Activated CD4-positive, CD25-positive, alpha-beta regulatory T cell treated with anti-CD3 and anti-CD28 coated beads, Interleukin-2, amount 50 U/mL, for 24 hours (primary cell): ENCODE data around the gene FAU.
"Not testable (repeated sequence)": the region's sequence is repeated elsewhere in the genome, so short reads cannot be mapped to it uniquely, and the experiment has no call there.

Experiments
- ATAC-seq, 2 donors: fragments of 150-1000 bp; cut with Tn5 transposase; one replicate each; pipeline ENCODE4 v1.10.0; 2021; ENCODE audit warnings: mild to moderate bottlenecking in 1 of 2, moderate library complexity in 1 of 2

The FAU gene

GRCh38 chr11:65119670-65119995 is 2.3 kb downstream of the FAU start:
- ATAC-seq: no peak

GRCh38 chr11:65118891-65119669 is 2.9 kb downstream of the FAU start:
- not testable (repeated sequence) for ATAC-seq

GRCh38 chr11:65118097-65118837 is 3.7 kb downstream of the FAU start:
- ATAC-seq: no peak

DNA sequence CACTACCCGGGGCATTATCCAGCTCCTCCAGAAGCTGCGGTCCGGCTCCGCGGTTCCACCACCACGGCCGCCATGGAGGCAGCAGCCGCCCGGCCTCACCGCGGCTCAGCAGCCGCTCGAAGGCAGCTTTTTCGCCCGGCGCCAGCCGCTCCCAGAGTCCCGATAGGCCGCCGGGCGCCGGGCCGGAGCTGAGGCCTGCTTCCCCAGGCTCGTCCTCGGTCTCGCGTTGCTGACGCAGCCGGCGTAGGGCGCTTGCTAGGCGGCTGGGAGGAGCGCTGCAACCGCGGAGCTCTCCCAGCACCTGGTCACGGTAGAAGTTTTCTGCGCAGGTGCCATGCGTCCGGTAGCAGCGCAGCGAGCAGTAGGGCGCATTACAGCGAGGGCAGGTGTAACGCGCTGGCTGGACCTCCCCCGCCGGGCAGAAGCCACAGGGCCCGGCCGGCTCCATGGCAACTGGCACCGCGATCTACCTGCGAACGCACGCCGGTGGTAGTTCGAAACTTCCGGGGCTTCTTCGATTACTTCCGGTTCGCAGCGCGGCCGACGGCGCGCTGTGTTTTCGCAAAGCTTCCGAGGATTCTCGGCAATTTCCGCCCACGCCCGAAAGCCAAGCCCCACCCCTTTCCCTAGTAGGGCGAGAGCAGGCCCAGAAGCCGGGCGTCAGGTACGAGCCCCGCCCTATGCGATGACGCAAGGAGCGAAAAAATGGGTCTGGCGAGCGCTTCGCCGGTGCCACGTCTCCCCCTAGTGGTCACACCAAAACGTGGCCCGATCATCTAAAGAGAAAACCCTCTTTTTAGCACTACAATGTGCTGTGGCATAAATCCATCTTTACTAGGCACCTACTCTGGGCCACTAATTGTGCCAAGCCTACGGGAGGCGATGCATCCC is 4.5 kb downstream of the FAU start, which contains the start of gene ZNHIT2:
TSS of gene ZNHIT2 (minus strand) at position 496 of the 891 bp plus-strand sequence. CDS start at position 448, 48 bp downstream.
- ATAC-seq: peak; percentile 61 to 62

GRCh38 chr11:65116370-65117205 is 5.3 kb downstream of the FAU start:
- peak; percentile 21 to 30 for ATAC-seq

GRCh38 chr11:65115361-65116082 is 6.4 kb downstream of the FAU start:
- ATAC-seq: no peak

- no peak for ATAC-seq
Observed at GRCh38 chr11:65114538-65115171, 7.3 kb downstream of the FAU start.

DNA sequence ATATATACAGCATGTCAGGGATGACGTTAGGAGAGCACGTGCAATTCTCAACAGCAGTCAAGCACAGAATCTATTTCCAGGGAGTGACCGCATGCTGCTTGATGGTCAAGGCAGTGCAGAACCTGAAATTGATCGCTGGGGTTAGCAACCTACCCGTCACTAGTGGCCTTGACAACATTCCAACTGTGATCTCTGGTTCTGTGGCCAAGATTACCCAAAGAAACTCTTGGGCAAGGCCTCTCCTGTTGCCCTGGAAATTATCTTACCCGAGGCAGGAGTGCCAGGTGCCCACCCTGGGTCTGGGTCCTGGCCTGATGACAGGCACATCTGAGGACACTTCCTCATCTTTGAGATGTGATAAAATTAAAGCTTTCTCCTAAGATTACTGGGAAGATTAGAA is 8.1 kb downstream of the FAU start:
- no peak for ATAC-seq

DNA sequence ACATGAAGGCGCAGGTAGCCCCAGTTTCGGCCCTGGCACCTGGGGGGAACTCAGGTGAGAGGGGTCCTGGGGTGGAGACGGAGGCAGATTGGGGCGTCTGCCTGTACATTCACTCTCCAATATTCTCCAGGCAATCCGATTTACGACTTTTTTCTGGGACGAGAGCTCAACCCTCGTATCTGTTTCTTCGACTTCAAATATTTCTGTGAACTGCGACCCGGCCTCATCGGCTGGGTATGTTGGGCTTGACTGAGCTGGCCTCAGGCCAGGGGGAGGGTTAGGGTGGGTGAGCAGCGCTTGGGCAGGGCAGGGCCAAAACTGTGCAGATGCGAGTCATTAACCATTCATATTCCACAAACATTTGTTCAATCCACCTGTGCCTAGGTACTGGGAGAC is 8.6 kb downstream of the FAU start:
- no peak for ATAC-seq

- ATAC-seq: peak; percentile 42 to 43
Observed at GRCh38 chr11:65112546-65113360, 9.2 kb downstream of the FAU start.

DNA sequence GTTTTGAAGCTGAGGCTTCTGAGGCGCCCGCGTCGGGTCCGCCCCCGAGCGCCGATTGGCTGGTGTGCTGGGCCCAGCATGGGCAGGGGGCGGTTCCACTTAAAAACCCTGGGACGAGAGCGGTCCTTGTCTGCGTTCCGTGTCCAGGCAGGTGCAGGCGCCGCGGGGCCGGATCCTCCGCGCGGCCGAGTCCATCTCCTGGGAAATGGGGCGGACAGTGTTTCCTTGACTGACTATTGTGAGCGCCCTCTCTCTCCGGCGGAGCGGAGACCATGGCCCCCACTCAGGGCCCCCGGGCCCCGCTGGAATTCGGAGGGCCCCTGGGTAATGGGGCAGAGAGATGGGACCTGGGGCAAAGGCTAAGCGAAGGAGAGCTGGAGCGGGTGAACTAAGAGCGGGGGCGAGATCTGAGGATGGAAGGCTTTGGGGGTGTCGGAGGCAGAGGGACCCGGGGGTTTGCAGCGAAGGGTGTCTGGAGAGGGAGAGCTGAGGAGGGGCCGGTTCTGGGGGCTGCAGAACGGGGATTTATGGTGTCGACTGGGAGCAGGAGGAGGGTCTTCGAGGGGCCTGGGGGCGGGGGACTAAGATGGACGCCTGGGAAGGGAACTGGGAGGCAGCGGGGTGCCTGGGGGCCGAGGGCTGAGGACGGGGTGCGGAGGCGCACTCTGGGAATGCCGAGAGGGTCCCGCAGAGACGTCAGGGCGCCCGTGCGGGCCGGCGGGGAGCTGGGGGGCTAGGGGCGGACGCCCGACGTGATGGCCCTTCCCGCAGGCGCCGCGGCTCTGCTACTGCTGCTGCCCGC is 10.0 kb downstream of the FAU start, which contains the start of gene TM7SF2:
TSS of gene TM7SF2 (plus strand) at position 129 of the 802 bp plus-strand sequence. CDS start at position 273, 144 bp downstream.
- ATAC-seq: peak; percentile 78 to 80

- no peak for ATAC-seq
Observed at GRCh38 chr11:65111159-65111743, 10.7 kb downstream of the FAU start.

GRCh38 chr11:65110354-65110861 is 11.5 kb downstream of the FAU start:
- peak; percentile 52 to 54 for ATAC-seq

DNA sequence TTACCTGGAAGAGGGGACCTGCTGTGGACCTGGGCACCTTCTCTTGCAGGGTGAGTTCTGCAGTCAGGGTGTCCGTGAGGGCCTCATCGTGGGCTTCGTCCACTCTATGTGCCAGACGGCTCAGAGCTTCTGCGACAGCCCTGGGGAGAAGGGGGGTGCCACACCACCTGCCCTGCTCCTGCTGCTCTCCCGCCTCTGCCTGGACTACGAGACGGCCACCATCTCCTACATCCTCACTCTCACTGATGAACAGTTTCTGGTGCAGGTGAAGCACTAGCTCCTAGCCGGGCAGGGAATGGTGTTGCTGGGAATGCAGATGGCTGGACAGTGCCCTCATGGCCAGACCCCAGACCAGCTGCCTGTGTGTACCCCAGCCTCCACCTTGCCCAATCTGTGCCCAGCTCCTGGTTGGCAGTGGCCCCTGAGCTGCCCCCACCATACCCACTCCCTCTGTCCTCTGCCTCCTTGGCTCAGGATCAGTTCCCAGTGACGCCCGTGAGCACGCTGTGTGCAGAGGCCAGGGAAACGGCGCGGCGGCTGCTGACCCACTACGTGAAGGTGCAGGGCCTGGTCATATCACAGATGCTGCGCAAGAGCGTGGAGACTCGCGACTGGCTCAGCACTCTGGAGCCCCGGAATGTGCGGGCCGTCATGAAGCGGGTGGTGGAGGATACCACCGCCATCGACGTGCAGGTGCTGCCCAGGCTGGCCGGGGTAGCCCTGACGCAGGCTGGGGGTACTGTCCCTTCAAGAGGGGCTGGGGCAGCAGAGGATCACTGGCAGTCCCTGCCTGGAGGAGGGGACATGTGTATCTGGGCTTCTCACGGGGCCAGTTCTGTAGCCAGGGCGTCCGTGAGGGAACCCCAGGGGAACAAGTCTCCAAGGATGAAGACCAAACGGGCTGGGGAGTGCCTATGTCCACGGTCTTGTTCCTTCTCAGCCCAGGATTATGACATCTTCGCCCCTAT is 12.4 kb downstream of the FAU start:
- ATAC-seq: no peak

- ATAC-seq: no peak
Observed at GRCh38 chr11:65108469-65109123, 13.3 kb downstream of the FAU start.

DNA sequence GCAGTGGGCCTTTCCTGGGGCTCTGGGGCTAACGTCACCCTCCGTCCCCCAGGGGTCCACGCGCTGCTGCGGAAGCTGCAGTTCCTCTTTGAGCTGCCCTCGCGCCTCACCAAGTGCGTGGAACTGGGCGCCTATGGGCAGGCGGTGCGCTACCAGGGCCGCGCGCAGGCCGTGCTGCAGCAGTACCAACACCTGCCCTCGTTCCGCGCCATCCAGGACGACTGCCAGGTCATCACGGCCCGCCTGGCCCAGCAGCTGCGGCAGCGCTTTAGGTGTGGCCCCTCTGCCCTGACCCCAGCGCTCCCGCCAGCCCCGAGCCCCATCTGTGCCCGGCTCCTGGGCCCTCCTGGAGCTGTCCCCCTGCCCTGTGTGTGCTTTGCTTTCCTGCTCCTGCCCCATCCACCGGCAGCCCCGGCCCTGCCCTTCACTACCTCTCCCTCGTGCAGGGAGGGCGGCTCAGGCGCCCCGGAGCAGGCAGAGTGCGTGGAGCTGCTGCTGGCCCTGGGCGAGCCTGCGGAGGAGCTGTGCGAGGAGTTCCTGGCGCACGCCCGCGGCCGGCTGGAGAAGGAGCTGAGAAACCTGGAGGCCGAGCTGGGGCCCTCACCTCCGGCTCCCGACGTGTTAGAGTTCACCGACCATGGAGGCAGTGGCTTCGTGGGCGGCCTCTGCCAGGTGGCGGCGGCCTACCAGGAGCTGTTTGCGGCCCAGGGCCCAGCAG is 14.0 kb downstream of the FAU start:
- ATAC-seq: no peak
